Hematopoietic multipotent progenitor cell treated with erythropoietin and hydrocortisone succinate and interleukin-3 and kit ligand, for 4 days (in vitro differentiated cells): ENCODE results near the gene COQ2.

ENCODE experiments used
- DNase-seq: peaks from one replicate; pipeline ENCODE4 v3.0.0-alpha.2; 2015

The COQ2 gene

DNA sequence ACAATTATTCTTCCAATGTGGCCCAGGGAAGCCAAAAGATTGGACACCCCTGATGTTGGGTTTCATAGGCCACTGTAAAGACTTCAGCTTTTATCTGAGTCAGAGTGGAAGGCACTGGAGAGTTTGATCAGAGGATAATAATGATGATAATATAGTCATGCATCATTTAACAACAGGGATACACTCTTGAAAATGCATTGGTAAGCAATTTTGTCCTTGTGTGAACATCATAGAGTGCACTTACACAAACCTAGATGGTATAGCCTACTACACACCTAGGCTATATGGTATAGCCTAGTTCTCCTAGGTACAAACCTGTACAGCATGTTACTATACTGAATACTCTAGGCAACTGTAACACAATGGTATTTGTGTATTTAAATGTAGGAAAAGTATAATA lies 70.5 kb downstream of the COQ2 start:
- DNase-seq = no peak
